SK-N-SH (cell line): Measurements from ENCODE around the gene MS4A15. TPM values are rescaled to one million over a fixed set of nuclear protein-coding genes. Genes with fewer than 3 reads are reported as not detected.

Source experiments
- CTCF ChIA-PET: fragments of 300-600, 350-600 bp; formaldehyde crosslinking; extraction: SDS; loops from one replicate; lab custom pipeline; 2021; lab: Yijun Ruan, JAX
- POLR2A ChIA-PET: fragments of 350-600 bp; sonication (Branson Sonifier 250); formaldehyde crosslinking; extraction: SDS; loops from one replicate; lab custom pipeline; 2020; ENCODE audit warnings: antibody characterized with exemption, inconsistent platforms; lab: Yijun Ruan, JAX
- DNase-seq: peaks from one replicate; pipeline ENCODE4 v3.0.0; 2012
- H2AFZ ChIP-seq: fragments of 200-600 bp; sonication (generic); 2 replicates; pipeline ENCODE4 v1.8.1; 2016; ENCODE audit warnings: antibody characterized with exemption, mild to moderate bottlenecking, low read depth
- H3F3A ChIP-seq: fragments of 200-600 bp; sonication (generic); replicated peaks from 2 replicates; pipeline ENCODE3; 2016; ENCODE audit warnings: antibody characterized with exemption, mild to moderate bottlenecking; ENCODE audit not compliant: insufficient read depth
- H3K27ac ChIP-seq, 2 experiments: fragments of 200-500 bp in 1 of 2; fragments of 200-600 bp in 1 of 2; sonication (Bioruptor generic) in 1 of 2; sonication (generic), shearing (Covaris generic) in 1 of 2; 2 replicates each; pipeline versions ENCODE4 v1.5.1 to v1.6.1; 2014 to 2016; ENCODE audit warnings: low read depth in 2 of 2, inconsistent platforms in 1 of 2, low read length in 1 of 2, mild to moderate bottlenecking in 1 of 2, mixed read lengths in 1 of 2
- H3K27me3 ChIP-seq: fragments of 200-600 bp; sonication (generic), shearing (Covaris generic); 2 replicates; pipeline ENCODE4 v1.6.1; 2016; ENCODE audit warnings: mixed run types; ENCODE audit not compliant: insufficient read depth
- H3K36me3 ChIP-seq, 2 experiments: fragments of 200-500 bp in 1 of 2; fragments of 200-600 bp in 1 of 2; sonication (Bioruptor generic) in 1 of 2; sonication (generic) in 1 of 2; replicated peaks in 1 of 2; 2 replicates each; pipeline versions ENCODE3 to v1.5.1; 2014 to 2016; ENCODE audit warnings: low read length in 1 of 2, mild to moderate bottlenecking in 1 of 2; ENCODE audit not compliant: insufficient read depth in 2 of 2, control insufficient read depth in 1 of 2
- H3K4me1 ChIP-seq, 2 experiments: fragments of 200-500 bp in 1 of 2; fragments of 200-600 bp in 1 of 2; sonication (Bioruptor generic) in 1 of 2; sonication (generic), shearing (Covaris generic) in 1 of 2; 2 replicates each; pipeline versions ENCODE4 v1.5.1 to v1.6.1; 2014 to 2016; ENCODE audit warnings: low read depth in 1 of 2, low read length in 1 of 2, mixed run types in 1 of 2; ENCODE audit not compliant: insufficient read depth in 2 of 2, control insufficient read depth in 1 of 2
- H3K4me2 ChIP-seq: fragments of 200-600 bp; sonication (generic), shearing (Covaris generic); 2 replicates; pipeline ENCODE4 v1.6.1; 2017; ENCODE audit warnings: mixed run types
- H3K4me3 ChIP-seq, 2 experiments: fragments of 200-500 bp in 1 of 2; fragments of 200-600 bp in 1 of 2; sonication (Bioruptor generic) in 1 of 2; sonication (generic), shearing (Covaris generic) in 1 of 2; 2 replicates each; pipeline versions ENCODE4 v1.5.1 to v1.8.1; 2014 to 2016; ENCODE audit warnings: low read depth in 2 of 2, inconsistent platforms in 1 of 2, low read length in 1 of 2, mild to moderate bottlenecking in 1 of 2, mixed read lengths in 1 of 2, moderate library complexity in 1 of 2
- H3K79me2 ChIP-seq: fragments of 200-600 bp; sonication (generic); 2 replicates; pipeline ENCODE4 v1.8.1; 2017; ENCODE audit warnings: mild to moderate bottlenecking; ENCODE audit not compliant: insufficient read depth
- H3K9ac ChIP-seq: fragments of 200-600 bp; sonication (generic); 2 replicates; pipeline ENCODE4 v1.6.1; 2017; ENCODE audit warnings: mixed run types
- H3K9me2 ChIP-seq: fragments of 200-600 bp; sonication (generic); 2 replicates; pipeline ENCODE4 v1.6.1; 2017; ENCODE audit warnings: mixed run types
- H3K9me3 ChIP-seq: fragments of 200-600 bp; sonication (generic); 2 replicates; pipeline ENCODE4 v1.6.1; 2017; ENCODE audit warnings: mixed run types, mild to moderate bottlenecking, moderate library complexity
- H4K20me1 ChIP-seq: fragments of 200-600 bp; sonication (generic); 2 replicates; pipeline ENCODE4 v1.6.1; 2017; ENCODE audit warnings: mild to moderate bottlenecking, mixed run types; ENCODE audit not compliant: insufficient read depth
- CHD2 ChIP-seq: fragments of 150-350 bp; IDR thresholded peaks from 2 replicates; pipeline ENCODE4 v1.6.1; 2018; ENCODE audit warnings: low read length; ENCODE audit not compliant: partially characterized antibody
- EP300 ChIP-seq, 2 experiments: IDR thresholded peaks; 2 replicates each; pipeline versions ENCODE4 v1.4.0 to v1.6.1; 2012; ENCODE audit warnings: borderline replicate concordance in 1 of 2, low read depth in 1 of 2, low read length in 1 of 2
- FOXJ3 ChIP-seq: sonication (generic); formaldehyde crosslinking; IDR thresholded peaks from 2 replicates; pipeline ENCODE4 v1.5.1; 2020; ENCODE audit warnings: mild to moderate bottlenecking, missing genetic modification reagents
- FOXM1 ChIP-seq: IDR thresholded peaks from 2 replicates; pipeline ENCODE4 v1.4.0; 2012; ENCODE audit warnings: low read depth, mild to moderate bottlenecking
- GABPA ChIP-seq: IDR thresholded peaks from 2 replicates; pipeline ENCODE4 v1.4.0; 2012; ENCODE audit warnings: low read depth, mild to moderate bottlenecking
- IRF3 ChIP-seq: fragments of 150-350 bp; IDR thresholded peaks from 2 replicates; pipeline ENCODE4 v1.6.1; 2016; ENCODE audit warnings: mild to moderate bottlenecking, low read depth, low read length
- MXI1 ChIP-seq: IDR thresholded peaks from 2 replicates; pipeline ENCODE4 v1.6.1; 2012; ENCODE audit warnings: mild to moderate bottlenecking, low read depth, low read length, improper control_type of control experiment
- REST ChIP-seq: IDR thresholded peaks from 2 replicates; pipeline ENCODE4 v1.6.1; 2012; ENCODE audit warnings: mild to moderate bottlenecking, low read depth, low read length, moderate library complexity
- RFX5 ChIP-seq: IDR thresholded peaks from 2 replicates; pipeline ENCODE4 v1.6.1; 2012; ENCODE audit warnings: mild to moderate bottlenecking, improper control_type of control experiment, low read length
- RXRA ChIP-seq: IDR thresholded peaks from 2 replicates; pipeline ENCODE4 v1.4.0; 2012; ENCODE audit warnings: low read depth, mild to moderate bottlenecking, borderline replicate concordance
- SMC3 ChIP-seq: IDR thresholded peaks from 2 replicates; pipeline ENCODE4 v1.6.1; 2012; ENCODE audit warnings: low read depth, low read length, improper control_type of control experiment
- USF1 ChIP-seq: IDR thresholded peaks from 2 replicates; pipeline ENCODE4 v1.4.0; 2012; ENCODE audit warnings: low read depth, borderline replicate concordance
- USF2 ChIP-seq: fragments of 150-350 bp; IDR thresholded peaks from 2 replicates; pipeline ENCODE4 v1.6.1; 2017; ENCODE audit warnings: antibody characterized with exemption, low read length, low read depth, borderline replicate concordance
- ZBTB33 ChIP-seq: IDR thresholded peaks from 2 replicates; pipeline ENCODE4 v1.4.0; 2012; ENCODE audit warnings: low read depth, borderline replicate concordance
- WGBS: methylation state at CpG from one replicate; pipeline ENCODE4 v1.1.6; 2017; ENCODE audit warnings: low lambda C conversion rate; 5-methylcytosine and 5-hydroxymethylcytosine counted together
- polyA plus RNA-seq, 3 experiments: library from polyadenylated mRNA; depleted of rRNA; stranded (reverse); fragments of >200 nt; gene quantifications; 2 replicates each; pipeline ENCODE4 v1.2.3, GENCODE V29; 2012

Gene MS4A15
- polyA plus RNA-seq, 1 of the 3 experiments (the other 2 are of a cell fraction) = not detected

DNA sequence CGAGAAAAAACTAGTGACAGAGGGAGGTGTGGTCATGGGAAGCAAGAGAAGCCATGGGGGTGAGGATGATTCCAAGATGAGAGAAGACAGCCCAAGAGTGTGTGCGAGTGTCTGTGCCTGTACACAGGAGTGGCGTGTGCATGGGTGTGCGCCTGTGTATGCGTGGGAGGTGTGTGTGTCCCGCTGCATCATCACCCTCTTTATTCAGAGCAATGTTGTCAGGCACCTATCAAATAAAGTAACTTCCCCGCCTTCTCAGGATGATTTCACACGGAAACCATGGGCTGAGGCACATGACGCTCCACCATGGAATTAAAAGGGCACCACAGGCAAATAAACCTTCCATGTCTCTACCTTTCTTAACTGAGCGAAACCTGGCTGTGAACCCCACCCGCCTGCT, 53.0 kb downstream of the MS4A15 start (continued):
- TF ChIP-seq IRF3 (no peak), REST (no peak)

GRCh38 chr11:60810151-60810550, 53.5 kb downstream of the MS4A15 start:
- H3K27ac ChIP-seq = no peak overlapping the region
- no peaks in the 10 kb centered on the region for H3K9me3 ChIP-seq
- no peaks in the 10 kb centered on the region for H3K79me2 ChIP-seq
- H3K9ac ChIP-seq = no peak overlapping the region
- H3K36me3 ChIP-seq = no peaks in the 10 kb centered on the region
- no peaks in the 10 kb centered on the region for H3F3A ChIP-seq
- no peaks in the 10 kb centered on the region for H3K4me1 ChIP-seq
- DNase-seq = no peak
- 88% methylated on average over 3 of the region's 4 CpGs for WGBS
- ChIA-PET POLR2A (no interaction called here), CTCF (interaction anchor here (1.2 kb wide), 1 partner anchor 377 kb away, joined by 3 read pairs; no protein-coding TSS in a partner anchor)
- H3K4me2 ChIP-seq = no peak overlapping the region
- no peaks in the 10 kb centered on the region for H4K20me1 ChIP-seq
- H3K9me2 ChIP-seq = no peaks in the 10 kb centered on the region
- H3K4me3 ChIP-seq = no peak overlapping the region
- H2AFZ ChIP-seq = no peak overlapping the region
- peaks cover 9% of the 10 kb centered on the region; the same call in 1 of the 2 replicates for H3K27me3 ChIP-seq
- TF ChIP-seq SMC3 (no peak), USF2 (no peak), ZBTB33 (no peak), FOXM1 (no peak), RFX5 (no peak), REST (no peak), RXRA (no peak), FOXJ3 (no peak), IRF3 (no peak), MXI1 (no peak), EP300 (IDR thresholded peaks at IDR 0.05; ENCODE audit: borderline replicate concordance in 1 of 2, low read depth in 1 of 2, low read length in 1 of 2) (no peak), GABPA (no peak), USF1 (no peak), CHD2 (no peak)
